HG02884 (cell line): Measurements from ENCODE around the gene NPIPA8.
"Not testable (repeated sequence)": the region's sequence is repeated elsewhere in the genome, so short reads cannot be mapped to it uniquely, and the experiment has no call there.

ENCODE experiments used
- ATAC-seq: cut with Tn5 transposase; IDR thresholded peaks from one replicate; pipeline ENCODE4 v1.9.1; 2021; ENCODE audit warnings: mild to moderate bottlenecking, moderate library complexity; ENCODE audit not compliant: unreplicated experiment

The NPIPA8 gene

DNA sequence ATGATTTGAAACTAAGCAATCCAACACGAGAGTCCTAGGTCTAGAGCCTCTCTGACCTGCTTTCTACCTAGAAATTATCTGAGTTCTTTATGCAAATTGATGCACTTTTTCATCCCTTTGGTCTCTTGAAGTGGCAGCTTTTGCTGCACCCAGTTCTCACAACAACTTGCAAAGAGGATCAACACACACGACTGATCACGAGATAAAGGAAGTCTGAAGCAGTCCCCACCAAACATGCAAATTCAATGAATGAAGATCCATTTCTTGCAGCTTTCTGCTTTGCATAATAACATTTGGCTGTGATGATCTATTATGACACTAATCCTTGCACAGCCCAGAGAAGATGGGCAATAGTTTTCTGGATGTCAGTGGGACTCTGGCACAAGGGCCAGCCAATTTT is 56.2 kb downstream of the NPIPA8 start:
- ATAC-seq: not testable (repeated sequence)

DNA sequence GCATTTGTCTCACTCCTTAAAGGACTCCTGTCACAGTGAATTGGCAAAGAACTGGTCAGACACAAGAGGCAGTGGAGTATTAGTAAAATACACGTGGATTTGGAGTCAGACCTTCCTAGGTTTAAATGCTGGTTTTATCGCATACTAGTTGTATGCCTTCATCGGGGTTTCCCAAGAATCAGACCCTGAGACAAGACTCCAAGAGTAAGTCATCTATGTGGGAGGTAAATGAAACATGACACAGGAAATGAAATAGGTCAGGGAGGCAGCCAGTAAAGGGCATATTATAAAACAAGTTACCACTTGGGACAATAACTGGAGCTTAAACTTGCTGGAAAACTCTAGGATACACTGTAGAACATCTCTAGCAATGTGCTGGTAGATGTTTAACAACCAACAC is 59.8 kb downstream of the NPIPA8 start:
- ATAC-seq: not testable (repeated sequence)

DNA sequence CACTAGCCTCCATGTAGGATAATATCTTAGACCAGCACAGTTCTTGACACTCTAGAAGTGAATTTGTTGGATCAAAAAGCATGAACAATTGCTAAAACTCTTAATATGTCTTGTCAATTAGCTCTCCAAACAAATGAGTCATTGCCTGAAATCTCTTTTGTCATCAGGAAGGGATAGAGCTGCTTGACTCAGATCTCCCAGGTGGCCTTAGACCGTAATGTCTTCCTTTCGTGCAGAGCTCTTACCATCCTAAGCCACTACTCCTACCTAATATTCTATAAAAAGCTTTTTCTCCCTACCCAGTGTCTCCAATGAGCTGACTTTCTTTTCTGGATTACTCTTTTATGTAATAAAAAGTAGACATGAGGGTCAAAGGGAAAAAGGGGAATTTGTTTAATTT is 66.4 kb downstream of the NPIPA8 start:
- not testable (repeated sequence) for ATAC-seq
